HG03565 (cell line): ENCODE results near the gene DOCK4.

Source experiments
- ATAC-seq: cut with Tn5 transposase; IDR thresholded peaks from one replicate; pipeline ENCODE4 v1.9.1; 2021; ENCODE audit warnings: mild to moderate bottlenecking, moderate library complexity; ENCODE audit not compliant: unreplicated experiment

The DOCK4 gene

DNA sequence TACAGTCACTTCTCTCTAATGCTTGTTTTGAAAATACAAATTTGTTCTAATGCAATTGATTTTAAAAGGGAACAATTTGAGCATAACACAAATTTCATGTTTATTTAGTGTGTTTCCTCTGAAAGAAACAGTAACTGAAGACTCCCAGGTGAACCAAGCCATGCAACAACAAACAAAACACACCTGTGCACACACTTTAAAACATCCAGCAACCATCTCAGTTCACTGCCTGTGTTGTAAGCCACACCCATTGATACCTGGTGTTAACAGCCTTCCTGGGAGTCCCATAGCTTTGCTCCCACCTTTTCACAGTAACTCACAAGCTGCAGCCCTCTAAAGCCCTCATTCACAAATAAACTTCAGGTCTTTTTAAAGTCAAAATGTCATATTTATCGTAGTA is 89.3 kb downstream of the DOCK4 start:
- ATAC-seq: no peak

DNA sequence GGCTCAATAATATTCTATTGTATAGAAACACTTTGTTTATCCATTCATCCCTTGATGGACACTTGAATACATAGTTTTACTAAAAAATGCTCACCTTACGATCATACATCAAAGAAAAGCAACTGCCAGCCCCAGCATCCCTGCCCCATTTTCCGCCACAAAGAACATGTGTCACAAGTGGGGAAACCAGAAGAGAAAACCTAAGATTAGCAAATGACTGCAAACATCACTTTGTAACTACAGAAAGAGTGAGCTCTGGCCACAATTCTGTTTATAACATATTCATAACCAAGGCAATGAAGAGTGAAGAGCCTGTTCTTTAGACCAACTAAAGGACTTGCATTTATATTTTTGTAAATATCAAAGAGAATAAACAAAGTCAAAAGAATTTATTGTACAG is 89.8 kb downstream of the DOCK4 start:
- ATAC-seq: no peak

DNA sequence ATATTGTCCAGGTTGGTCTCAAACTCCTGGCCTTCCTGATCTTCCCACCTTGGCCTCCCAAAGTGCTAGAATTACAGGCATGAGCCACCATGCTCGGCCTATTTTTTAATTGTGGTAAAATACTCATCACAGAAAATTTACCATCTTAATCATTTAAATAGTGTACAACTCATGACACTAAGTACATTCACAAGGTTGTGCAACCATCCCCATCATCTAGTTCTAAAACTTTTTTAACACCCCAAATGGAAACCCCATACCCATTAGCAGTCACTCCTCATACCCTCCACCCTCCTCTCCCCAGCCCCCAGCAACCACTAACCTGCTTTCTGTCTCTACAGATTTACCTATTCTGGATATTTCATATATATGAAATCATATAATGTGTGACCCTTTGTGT is 90.3 kb downstream of the DOCK4 start:
- no peak for ATAC-seq

DNA sequence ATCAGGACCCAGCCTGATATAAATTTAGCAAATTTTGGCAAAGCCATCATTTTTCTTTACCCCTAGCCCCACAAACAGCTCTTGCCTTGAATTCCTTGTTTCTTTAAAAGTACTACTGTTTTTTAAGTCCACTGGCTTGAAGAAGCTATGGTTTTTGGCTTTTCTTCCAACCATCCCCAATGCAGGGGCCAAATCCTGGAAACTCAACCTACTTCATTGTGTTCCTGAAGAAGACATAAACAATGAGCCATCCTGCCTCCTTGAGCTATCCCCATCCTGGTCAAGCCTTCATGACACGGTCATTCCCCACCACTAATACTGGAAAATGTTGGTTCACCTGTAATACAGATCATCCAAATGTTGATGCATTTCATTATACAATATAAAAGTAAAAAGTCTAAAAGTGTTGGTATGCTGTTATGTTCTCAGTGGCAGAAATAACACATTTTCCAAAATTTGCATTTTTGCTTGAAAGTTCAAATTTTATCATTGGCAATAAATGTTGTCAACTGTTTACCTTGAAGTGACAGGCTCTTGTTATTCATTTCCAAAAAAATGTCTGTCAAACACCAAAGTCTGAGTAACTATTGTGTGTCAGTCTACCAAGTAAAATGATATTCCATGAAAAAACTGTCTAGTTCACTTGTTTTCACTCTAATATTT is 92.2 kb downstream of the DOCK4 start:
- no peak for ATAC-seq

DNA sequence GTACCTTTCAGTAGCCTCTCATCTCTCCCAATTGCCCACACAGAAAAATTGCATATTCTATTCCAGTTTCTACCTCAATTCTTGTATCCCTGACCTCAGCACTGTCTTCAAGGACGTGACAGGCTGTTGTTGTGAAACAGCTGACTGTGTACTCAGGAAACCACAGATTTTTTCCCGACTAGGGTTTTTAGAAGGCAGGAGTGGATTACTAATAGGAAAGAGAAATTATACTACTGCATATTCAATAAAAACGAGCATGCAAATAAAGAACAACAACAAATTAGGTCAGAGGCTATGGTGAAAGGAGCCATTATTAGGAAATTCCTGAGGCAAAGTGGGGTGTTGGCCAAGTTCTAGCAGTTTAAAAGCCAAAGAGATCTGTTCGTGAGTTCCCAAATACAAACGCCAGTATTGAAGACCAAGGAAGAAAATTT is 93.4 kb downstream of the DOCK4 start:
- no peak for ATAC-seq

DNA sequence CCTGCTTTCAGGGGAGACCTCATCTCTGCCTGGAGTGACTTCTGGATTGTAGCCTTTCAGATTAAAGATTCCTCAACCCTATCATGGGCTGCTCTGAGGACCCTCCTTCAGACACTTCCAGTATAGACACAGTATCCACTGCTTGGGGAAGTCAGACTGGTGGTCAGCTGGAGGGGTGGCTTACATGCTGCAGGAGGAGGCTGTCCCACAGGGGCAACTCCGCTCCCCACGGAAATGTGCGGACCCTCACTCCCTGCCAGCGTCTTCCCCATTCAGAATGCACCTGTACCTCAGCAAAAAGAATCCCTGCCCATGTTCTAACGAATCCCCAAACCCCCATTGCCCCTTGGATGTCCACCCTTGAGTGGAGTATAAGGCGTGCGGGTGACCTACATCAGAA is 95.5 kb downstream of the DOCK4 start:
- no peak for ATAC-seq

DNA sequence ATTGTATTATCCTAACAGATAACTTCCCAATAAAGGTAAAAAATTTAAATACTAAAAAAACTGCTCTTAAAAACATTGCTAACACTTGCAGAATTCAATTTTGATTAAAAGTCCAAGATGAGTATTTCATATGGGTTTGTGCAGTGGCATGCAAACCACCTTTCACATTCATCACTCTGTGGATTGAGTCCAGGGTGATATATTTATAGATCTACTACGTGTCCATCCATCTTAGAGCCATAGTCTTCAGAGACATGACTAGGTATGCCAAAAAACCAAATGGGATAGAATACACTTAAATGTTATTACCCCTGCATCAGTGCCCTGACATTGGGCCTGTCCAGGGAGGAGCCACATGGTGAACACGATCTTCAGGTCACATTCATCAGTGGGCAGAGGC is 96.0 kb downstream of the DOCK4 start:
- ATAC-seq: no peak

DNA sequence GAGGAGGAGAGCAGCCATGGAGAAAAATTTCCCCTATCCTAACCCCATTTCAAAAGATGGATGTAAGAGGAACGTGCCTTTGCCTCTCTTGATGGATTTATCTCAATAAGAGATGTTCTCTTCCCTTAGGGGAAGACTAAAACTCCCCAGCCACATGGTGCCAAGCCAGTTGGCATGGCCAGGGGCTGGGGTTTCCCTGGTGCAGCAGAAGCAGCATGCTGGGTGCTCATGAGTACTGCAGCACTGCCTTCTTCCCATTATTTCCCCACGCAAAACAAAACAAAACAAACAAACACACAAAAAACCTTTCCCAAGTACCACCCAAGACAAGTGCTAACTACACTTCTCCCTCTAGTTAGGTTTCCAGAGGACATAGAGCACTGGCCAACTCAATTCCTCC is 97.2 kb downstream of the DOCK4 start:
- ATAC-seq: no peak

DNA sequence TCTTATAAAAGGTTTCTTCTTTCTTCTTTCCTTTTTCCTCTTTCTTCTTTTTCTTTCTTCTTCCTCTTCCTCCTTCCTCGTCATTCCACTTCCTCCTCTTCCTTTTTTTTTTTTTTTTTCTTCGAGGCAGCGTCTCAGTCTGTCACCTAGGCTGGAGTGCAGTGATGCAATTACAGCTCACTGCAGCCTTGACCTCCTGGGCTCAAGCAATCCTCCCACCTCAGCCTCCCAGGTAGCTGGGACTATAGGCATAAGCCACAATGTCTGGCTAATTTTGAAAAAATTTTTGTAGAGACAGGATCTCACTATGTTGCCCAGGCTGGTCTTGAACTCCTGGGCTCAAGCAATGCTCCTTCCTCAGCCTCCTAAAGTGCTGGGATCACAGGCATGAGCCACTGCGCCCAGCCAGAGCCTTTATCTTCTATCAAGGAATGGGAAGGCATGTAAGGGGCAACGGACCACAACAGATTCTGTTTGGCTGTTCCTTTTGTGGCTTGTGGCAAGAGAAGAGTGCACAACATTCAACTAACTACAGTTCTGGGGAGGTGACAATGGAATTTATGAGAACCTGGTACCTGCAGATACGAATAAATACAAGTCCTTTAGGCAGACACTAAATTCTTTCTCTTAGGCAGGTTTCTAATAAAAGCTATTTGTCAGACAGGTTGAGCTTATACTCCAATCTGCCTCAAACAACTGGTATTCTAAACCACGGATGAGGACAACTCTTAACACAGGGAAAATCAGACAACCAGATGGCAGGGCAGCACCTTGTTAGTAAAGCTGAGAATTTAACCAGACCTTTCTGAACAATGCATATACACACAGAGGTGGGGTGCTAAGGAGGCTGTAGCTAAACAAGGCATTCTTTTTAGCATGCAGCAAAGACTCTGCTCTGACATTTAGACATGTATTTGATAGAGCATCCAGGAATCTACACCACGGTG is 100.3 kb downstream of the DOCK4 start:
- ATAC-seq: no peak

DNA sequence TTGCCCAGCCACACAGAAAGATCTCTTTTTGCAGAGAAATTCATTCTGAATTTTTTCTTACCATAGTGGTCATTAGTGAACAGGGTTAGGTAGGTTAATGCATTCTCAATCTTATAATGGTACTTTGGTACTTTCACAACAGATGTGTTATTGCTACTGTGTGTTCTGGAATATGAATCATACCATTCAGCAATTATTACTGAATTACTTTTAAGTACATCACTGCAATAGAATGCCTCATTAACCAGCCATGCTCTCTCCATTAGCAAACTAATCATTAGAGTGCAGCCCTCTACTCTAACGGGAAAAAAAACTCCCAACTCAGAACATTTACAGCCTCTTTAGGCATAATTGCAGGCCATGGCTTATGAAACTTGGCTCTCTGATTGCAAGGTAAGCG is 102.1 kb downstream of the DOCK4 start:
- no peak for ATAC-seq

DNA sequence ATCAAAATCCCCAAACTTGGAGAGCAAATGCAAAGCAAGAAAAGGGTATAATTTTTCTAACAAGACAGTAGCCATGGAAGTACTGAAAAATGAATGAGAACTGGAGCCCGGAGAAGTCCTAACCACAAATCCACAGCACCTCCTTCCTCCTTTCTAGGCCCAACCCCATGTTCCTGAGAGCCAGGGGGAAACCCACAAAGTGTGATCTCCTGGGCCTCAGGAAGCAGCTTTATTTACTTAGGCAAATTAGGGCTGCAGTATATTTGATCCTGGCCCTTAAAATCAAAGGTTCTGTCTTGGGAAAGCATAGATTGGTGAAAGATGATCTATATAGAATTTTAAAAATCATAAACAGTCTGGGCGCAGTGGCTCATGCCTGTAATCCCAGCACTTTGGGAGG is 103.0 kb downstream of the DOCK4 start:
- no peak for ATAC-seq

DNA sequence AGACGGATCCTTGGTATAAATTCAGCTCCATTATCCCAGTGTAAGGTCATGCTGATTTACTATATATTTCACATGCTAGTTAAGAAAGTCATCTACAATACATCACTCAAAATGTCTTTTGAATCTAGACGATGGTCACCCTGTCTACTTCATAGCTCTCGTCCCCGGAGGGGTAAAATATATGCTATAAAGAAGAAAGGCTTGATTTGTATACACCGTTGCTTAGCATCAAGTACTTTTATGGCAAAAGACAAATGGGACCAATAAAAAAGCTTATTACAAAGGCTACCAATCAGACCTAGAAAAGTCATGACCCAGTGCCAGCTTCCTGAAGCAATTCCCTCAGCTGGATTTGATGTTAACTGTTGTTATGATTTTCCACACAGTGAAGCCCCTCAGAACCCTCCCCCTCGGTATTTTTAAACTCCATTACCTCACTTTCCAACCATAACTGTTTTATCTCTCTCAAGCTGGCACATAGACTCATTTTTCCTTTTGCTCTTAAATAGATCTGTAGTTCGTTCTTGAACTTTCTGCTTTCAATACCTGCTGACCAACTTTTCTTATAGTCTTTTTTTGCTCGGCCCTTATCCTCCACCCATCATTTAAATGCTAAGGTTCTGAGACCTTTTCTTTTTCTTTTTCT is 104.9 kb downstream of the DOCK4 start:
- no peak for ATAC-seq

DNA sequence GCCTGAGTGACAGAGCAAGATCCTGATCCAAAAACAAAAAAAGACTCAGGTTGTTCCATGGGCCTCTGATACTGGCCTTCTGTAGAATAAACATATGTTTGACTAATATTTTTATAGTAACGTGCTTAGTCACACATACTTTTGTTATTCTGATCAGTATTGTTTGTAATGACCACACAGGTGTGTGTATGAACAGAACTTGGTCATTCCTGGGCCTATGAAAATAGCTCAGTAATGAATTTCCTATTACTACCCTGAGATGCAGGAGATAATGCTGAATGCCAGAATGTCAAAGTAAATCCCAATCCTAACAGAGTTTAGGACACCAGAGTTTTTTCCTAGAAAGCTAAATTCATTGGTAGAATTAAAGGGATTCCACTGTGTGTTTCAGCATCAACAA is 108.7 kb downstream of the DOCK4 start:
- no peak for ATAC-seq

DNA sequence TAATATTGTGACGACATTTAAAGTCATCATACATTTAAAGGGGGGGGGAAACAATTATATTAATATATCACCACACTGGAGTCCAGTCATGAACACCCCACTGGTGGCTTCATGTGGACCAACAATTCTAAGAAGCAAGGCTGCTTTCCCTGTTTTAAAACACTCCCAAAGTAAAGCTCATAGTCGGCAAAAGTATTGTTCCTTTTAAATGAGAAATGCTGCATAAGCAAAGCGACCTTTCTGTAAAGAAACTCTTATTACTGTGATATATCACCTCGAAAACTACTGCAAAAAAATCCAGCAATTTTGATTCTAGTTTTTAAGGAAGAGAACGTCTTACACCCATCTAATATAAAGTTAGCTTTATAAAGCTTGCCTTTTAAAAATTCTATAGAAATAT is 112.8 kb downstream of the DOCK4 start:
- no peak for ATAC-seq

DNA sequence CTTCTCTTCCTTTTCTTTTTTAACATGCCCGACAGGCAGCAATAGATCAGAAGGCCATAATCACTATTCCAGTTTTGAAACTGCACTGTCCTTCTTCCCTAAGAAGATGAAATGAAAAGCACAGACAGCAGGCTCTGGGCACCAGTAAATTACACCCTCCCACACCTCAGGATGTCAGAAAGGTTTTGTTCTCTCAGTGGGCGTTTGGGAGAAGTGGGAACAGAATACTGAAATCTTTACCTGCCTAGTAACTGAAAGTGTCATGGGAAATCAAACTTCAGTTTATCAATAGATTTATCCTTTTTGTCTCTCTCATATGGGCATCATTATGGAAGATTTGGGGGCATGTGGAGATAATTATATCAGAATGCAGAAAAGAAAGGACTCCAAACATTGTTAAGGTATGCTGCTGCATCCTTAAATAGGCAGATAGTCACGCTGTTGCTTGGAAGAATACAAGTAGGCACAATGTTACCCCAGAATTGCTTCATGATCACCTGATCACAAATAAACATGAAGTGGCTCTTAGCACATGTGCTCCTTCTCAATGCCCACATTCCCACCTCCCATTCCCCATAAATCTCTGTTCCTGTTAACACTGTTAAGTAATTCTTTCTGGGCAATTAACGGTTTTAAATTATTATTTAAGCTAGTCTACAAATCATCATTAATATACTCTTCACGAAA is 113.3 kb downstream of the DOCK4 start:
- ATAC-seq: no peak

DNA sequence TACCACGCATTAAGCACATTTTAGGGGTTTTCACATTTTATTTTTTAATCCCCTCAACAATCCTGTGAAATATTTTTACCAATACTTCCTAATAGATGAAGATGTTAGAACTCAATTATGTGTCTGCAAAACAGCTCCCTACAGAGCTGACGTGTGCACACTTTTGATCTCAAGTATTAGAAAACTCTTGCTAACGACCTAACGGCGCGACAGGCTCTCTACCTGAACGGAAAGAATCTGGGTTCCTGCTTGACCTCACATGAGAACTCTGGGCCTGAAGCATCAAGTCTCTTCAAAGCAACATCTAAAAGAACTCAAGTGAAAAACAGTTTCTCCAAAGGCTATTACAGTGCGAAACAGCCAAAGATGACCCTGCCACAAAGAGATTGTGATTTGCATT is 113.9 kb downstream of the DOCK4 start:
- ATAC-seq: no peak

DNA sequence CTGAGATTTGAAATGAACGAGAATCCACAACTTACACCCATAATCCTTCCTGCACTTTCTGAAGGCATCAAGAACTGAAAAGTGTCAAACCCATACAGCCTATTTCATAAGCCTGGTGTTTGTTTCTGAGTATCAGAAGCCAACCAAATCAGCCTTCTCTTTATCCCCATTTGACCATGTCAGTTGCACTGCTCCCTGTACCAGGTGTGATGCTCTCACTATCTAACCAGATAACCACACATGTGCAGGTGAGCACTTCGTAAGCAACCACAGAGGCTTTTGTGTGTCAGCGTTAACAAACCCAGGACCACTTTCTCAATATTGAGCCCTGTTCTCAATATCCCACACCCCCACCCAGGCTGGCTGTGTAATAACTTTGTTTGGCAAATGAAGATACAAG is 114.4 kb downstream of the DOCK4 start:
- no peak for ATAC-seq

DNA sequence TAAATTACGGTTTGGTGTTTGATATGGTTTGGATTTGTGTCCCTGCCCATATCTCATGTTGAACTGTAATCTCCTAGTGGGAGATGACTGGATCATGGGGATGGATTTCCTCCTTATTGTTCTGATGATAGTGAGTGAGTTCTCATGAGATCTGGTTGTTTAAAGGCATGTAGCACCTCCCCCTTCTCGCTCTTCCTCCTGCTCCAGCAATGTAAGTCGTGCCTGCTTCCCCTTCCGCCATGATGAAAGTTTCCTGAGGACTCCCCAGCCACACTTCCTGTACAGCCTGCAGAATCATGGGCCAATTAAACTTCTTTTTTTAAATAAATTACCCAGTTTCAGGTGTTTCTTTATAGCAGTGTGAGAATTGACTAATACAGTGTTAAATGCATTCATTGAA is 116.6 kb downstream of the DOCK4 start:
- no peak for ATAC-seq

DNA sequence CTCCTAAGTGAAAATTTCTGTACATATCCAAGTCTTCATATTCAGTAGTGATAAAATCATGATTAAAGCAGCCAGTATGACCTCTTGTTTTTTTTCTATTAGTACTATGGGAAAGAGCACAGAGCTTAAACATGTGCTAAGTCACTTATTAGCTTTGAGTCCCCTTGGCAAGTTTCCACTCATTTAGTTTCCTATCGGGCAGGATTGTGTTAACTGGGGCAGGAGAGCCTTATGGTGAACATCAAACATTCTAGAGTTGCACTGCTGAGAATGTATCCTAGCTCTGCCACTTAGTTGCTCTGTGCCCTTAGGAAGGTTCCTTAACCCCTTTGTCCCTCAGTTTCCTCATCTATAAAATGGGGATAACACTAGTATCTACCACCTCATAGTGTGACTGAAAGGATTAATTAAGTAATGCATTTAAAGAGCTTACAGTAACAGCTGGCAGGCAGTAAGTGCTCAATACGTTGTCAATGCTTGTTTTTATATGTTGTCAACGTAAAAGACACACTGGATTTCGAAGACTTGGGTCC is 117.6 kb downstream of the DOCK4 start:
- no peak for ATAC-seq

DNA sequence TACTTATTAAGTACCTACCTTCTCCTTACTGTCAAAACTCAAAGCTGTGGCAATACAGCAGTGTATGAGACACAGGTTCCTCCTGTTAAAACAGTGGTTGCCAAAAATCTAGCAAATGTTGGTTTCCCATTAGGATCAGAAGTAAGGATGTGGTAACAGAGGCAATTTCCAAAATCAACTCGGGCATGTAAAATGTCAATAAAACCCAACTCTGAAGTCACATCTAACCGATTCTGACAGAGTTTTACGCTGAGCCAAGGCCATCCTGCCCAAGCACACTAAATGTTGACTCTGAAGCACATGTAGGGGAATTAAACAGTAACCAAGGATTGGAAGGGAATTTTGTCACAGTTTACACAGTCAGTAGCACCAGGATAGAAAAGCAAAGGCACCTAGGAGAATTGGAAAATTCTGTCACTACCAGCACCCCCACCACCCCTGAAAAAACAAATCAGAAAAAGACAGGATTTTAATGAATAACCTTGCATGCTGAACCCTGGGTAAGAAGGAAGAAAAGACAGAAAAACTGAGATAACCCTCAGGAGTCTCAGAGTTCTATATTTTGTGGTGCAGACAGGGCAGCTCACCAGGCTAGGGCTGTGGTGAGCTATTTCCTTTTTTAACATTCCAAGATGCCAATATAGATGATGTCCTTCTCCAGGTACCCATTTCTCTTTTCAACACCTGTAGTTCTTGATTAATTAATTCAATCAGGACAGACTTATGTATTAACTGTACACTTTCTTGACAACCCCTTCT is 119.5 kb downstream of the DOCK4 start:
- ATAC-seq: no peak
